H1 (cell line): ENCODE data around the gene PTPRCAP.

Source experiments
- BRCA1 ChIP-seq: IDR thresholded peaks from 2 replicates; pipeline ENCODE4 v1.6.1; 2012; ENCODE audit warnings: low read depth, low read length, improper control_type of control experiment
- CHD1 ChIP-seq: IDR thresholded peaks from 2 replicates; pipeline ENCODE4 v1.6.1; 2012; ENCODE audit warnings: low read depth, low read length, improper control_type of control experiment
- CHD2 ChIP-seq: IDR thresholded peaks from 2 replicates; pipeline ENCODE4 v1.6.1; 2012; ENCODE audit warnings: low read length, improper control_type of control experiment
- EP300 ChIP-seq, 2 experiments: IDR thresholded peaks; 1 replicate in 1 of 2; 2 replicates in 1 of 2; pipeline ENCODE4 v1.6.1; 2011 to 2012; ENCODE audit warnings: low read depth in 2 of 2, low read length in 2 of 2, mild to moderate bottlenecking in 2 of 2, borderline replicate concordance in 1 of 2, inconsistent platforms in 1 of 2, moderate library complexity in 1 of 2
- KDM1A ChIP-seq: fragments of 200-600, 300-600 bp; sonication (generic); IDR thresholded peaks from 2 replicates; pipeline ENCODE4 v1.7.1; 2016; ENCODE audit warnings: mild to moderate bottlenecking, low read length, borderline replicate concordance
- MAFK ChIP-seq: IDR thresholded peaks from 2 replicates; pipeline ENCODE4 v1.6.1; 2012; ENCODE audit warnings: low read depth, mild to moderate bottlenecking, improper control_type of control experiment, low read length
- MAX ChIP-seq: IDR thresholded peaks from 2 replicates; pipeline ENCODE4 v1.6.1; 2012; ENCODE audit warnings: inconsistent platforms
- POLR2A ChIP-seq, 2 experiments: IDR thresholded peaks; 1 replicate in 1 of 2; 2 replicates in 1 of 2; pipeline ENCODE4 v1.6.1; 2011; ENCODE audit warnings: low read depth in 2 of 2, low read length in 2 of 2, mild to moderate bottlenecking in 2 of 2; ENCODE audit errors: control extremely low read depth in 1 of 2
- POLR2AphosphoS5 ChIP-seq: IDR thresholded peaks from 2 replicates; pipeline ENCODE4 v1.6.1; 2011; ENCODE audit warnings: low read depth, low read length
- RAD21 ChIP-seq, 2 experiments: IDR thresholded peaks in 1 of 2; conservative IDR thresholded peaks in 1 of 2; 2 replicates each; pipeline ENCODE4 v1.6.1; 2011; ENCODE audit warnings: low read depth in 2 of 2, low read length in 2 of 2, improper control_type of control experiment in 1 of 2, inconsistent platforms in 1 of 2, mild to moderate bottlenecking in 1 of 2, moderate library complexity in 1 of 2
- RFX5 ChIP-seq: IDR thresholded peaks from 2 replicates; pipeline ENCODE4 v1.6.1; 2011; ENCODE audit warnings: low read depth, low read length, improper control_type of control experiment, borderline replicate concordance
- RXRA ChIP-seq: IDR thresholded peaks from 2 replicates; pipeline ENCODE4 v1.6.1; 2011; ENCODE audit warnings: low read depth, mild to moderate bottlenecking, low read length, moderate library complexity; ENCODE audit not compliant: insufficient read depth
- ZNF274 ChIP-seq: IDR thresholded peaks from 2 replicates; pipeline ENCODE4 v1.7.0; 2012; ENCODE audit warnings: low read length, borderline replicate concordance; ENCODE audit errors: extremely low read depth
- TF ChIP-seq, protein P1 (sequence below), 3 experiments: IDR thresholded peaks; 1 replicate in 2 of 3; 2 replicates in 1 of 3; pipeline versions ENCODE4 v1.5.1 to v1.6.1; 2011; ENCODE audit warnings: low read length in 3 of 3, mild to moderate bottlenecking in 3 of 3, inconsistent platforms in 2 of 3, low read depth in 1 of 3, moderate library complexity in 1 of 3; ENCODE audit not compliant: insufficient read depth in 1 of 3; ENCODE audit errors: control extremely low read depth in 1 of 3

- TF ChIP-seq CHD1: no peak
- TF ChIP-seq CHD2: no peak
- TF ChIP-seq, protein P1, sequence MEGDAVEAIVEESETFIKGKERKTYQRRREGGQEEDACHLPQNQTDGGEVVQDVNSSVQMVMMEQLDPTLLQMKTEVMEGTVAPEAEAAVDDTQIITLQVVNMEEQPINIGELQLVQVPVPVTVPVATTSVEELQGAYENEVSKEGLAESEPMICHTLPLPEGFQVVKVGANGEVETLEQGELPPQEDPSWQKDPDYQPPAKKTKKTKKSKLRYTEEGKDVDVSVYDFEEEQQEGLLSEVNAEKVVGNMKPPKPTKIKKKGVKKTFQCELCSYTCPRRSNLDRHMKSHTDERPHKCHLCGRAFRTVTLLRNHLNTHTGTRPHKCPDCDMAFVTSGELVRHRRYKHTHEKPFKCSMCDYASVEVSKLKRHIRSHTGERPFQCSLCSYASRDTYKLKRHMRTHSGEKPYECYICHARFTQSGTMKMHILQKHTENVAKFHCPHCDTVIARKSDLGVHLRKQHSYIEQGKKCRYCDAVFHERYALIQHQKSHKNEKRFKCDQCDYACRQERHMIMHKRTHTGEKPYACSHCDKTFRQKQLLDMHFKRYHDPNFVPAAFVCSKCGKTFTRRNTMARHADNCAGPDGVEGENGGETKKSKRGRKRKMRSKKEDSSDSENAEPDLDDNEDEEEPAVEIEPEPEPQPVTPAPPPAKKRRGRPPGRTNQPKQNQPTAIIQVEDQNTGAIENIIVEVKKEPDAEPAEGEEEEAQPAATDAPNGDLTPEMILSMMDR (IDR thresholded peaks at IDR 0.05; ENCODE audit: control extremely low read depth in 1 of 3, insufficient read depth in 1 of 3, low read depth in 1 of 3, low read length in 3 of 3): no peak
- TF ChIP-seq POLR2A (IDR thresholded peaks at IDR 0.05; ENCODE audit: control extremely low read depth in 1 of 2, low read depth in 2 of 2, low read length in 2 of 2): no peak
- no peak for TF ChIP-seq MAX
- no peak for TF ChIP-seq RFX5
- no peak for TF ChIP-seq KDM1A
- no peak for TF ChIP-seq MAFK
- TF ChIP-seq ZNF274: no peak
- TF ChIP-seq EP300 (IDR thresholded peaks at IDR 0.05; ENCODE audit: borderline replicate concordance in 1 of 2, low read depth in 2 of 2, low read length in 2 of 2): no peak
- TF ChIP-seq BRCA1: no peak
- TF ChIP-seq RAD21 (IDR thresholded peaks at IDR 0.05 in 1 of 2, conservative IDR thresholded peaks at IDR 0.05 in 1 of 2; ENCODE audit: low read depth in 2 of 2, low read length in 2 of 2): no peak
- TF ChIP-seq RXRA: no peak
- TF ChIP-seq POLR2AphosphoS5: no peak
Observed at GRCh38 chr11:67472882-67473281, 35.4 kb upstream of the PTPRCAP start.
